GM08714 (cell line): ENCODE data around the gene FAM120C.

Source experiments
- H3K4me3 ChIP-seq: fragments of 200-500 bp; sonication (Bioruptor generic); 2 replicates; pipeline ENCODE4 v1.5.1; 2014; ENCODE audit warnings: mild to moderate bottlenecking, low read length, inconsistent platforms
- ZNF274 ChIP-seq: IDR thresholded peaks from 2 replicates; pipeline ENCODE4 v1.6.1; 2012; ENCODE audit warnings: mild to moderate bottlenecking, low read depth, low read length

FAM120C gene, protein sequence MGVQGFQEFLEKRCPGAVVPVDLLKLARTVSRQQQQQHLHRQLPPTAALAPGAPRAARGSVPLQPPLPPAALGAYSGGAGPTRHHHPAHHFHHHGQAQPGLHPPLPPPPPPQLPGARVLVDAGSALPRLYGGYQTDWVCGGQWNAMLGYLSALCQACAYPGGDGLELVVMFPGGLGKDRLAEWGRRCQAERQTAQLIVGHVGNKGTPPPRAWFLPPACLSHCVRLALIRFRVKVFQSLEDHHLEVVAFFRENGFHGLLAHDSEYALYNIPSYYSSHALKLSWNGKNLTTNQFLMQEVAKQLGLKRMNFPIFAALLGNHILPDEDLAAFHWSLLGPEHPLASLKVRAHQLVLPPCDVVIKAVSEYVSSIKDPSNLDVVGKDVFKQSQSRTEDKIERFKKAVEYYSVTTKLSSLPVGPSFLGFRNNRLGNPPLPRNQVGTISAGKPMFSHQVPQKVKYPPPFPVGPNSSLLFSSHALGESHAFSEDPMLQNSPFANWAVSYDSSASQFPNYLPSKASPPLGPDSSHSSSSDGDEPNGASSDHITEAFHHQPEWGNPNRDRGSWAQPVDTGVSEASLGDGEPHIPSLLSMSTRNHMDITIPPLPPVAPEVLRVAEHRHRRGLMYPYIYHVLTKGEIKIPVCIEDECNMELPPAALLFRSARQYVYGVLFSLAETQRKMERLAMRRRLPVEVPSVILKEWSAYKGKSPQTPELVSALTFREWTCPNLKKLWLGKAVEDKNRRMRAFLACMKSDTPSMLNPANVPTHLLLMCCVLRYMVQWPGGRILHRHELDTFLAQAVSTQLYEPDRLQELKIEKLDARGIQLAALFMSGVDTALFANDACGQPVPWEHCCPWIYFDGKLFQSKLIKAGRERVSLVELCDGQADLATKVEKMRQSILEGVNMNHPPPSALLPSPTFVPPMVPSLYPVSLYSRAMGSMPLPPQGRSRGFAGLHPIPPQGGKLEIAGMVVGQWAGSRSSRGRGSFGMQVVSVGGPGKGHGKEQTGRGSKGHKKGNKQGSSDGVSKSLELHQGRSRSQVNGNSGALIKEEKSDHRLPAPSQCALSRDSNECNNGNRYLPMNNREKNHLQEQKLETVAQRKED

DNA sequence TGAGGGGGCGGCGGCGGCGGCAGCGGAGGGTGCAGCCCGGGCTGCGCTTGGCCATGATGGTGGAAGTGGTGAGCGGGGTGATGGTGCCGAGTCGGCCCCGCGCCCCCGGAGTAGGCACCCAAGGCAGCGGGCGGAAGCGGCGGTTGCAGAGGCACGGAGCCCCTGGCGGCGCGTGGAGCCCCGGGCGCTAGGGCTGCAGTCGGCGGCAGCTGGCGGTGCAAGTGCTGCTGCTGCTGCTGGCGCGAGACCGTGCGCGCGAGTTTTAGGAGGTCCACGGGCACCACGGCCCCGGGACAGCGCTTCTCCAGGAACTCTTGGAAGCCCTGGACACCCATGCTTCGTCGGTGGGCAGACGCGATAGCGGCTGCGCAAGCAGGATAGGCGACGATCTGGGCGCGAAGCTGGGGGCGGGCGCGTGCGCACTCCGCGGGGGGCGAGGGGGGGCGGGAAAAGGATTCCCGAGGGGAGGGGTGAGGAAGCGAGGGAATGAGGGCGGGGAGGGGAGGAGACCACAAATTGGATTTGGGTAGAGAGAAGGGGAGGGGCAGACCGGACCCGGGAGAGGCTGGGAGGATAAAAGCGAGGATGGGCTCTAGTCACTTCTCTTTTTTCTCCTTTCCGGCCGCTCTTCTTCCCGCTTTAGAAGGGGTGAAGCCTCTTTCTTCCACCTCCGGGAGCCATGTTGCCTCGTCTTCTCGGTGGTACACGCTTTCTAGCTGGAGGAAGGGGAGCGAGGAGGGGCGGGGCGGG is at the start of gene FAM120C:
Gene FAM120C (minus strand): TSS at position 391 of the 750 bp plus-strand sequence. CDS start 56 bp downstream, at position 335.
- H3K4me3 ChIP-seq, result peak within 1 kb of the TSS; percentile 89
- TF ChIP-seq ZNF274, result no peak

DNA sequence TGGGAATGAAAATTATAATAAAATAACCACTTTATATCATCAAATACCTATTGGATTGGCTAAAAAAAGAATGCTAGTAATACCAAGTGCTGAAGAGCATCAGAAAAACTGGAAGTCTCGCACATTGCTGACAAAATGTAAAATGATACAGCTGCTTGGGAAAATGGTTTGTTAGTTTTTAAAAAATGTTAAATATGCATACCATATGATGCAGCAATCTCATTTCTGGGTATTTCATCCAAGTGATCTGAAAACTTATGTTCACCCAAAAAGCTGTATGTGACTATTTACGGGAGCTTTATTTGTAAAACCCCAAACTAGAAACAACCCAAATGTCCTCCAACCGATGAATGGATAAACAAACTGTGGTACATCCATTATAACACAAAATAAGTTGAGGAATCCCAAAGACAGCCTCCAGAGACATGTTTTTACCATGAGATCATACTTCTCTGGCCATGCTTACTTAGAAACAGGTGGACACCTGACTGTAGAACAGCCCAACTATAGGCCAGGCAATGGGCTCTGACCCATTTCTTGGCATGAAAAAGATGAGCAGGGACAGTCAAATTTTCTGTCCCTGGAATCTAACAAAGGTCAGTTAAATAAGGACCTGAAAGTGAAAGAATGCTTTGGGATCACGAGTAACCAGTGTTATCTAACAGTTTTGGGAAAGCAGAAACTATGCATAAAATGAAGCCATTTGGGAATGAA is 47.5 kb upstream of the FAM120C start:
- H3K4me3 ChIP-seq, result no peak overlapping the region
- TF ChIP-seq ZNF274, result no peak

DNA sequence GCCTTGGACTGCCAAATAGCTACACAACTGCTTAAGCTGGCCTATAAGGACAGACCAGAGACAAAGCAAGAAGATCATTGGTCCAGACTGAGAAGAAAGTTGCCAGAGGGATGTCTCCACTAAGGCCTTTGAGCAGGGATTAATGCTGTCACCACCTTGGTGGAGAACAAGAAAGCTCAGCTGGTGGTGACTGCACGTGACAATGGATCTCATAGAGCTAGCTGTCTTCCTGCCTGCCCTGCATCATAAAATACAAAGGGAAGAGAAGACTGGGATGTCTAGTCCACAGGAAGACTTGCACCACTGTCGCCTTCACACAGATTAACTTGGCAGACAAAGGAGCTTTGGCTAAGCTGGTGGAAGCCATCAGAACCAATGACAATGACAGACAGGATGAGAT is 40.5 kb upstream of the FAM120C start:
- TF ChIP-seq ZNF274, result no peak
- no peak overlapping the region for H3K4me3 ChIP-seq

DNA sequence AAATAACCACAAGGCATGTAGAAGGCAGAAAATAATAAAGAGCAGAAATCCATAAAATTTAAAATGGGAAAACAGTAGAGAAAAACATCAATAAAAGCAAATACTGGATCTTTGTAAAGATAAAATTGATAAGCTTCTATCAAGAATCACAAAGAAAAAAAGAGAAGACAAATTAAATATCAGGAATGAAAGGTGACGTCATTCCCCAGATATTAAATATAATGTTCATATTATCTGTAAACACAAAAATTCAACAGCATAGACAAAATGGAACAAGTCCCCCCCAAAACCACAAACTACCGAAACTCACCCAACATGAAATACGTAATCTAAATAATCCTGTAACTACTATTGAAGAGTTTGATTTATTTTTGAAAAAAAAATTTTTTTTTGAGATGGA is 30.5 kb upstream of the FAM120C start:
- no peak overlapping the region for H3K4me3 ChIP-seq
- TF ChIP-seq ZNF274, result no peak

DNA sequence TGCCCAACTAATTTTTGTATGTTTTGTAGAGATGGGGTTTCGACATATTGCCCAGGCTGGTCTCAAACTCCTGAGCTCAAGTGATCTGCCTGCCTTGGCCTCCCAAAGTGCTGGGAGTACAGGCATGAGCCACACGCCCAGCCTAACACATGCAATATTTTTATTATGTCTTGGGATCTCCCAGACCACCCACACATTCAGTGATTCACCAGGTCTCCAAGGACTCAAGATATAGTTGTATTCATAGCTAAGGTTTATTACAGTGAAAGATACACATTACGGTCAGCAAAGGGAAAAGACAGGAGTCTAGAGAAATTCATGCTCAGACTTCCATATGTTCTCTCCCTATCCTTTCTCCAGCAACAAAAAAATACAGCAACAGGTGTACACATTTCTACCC is 25.5 kb upstream of the FAM120C start:
- H3K4me3 ChIP-seq, result no peak overlapping the region
- no peak for TF ChIP-seq ZNF274

DNA sequence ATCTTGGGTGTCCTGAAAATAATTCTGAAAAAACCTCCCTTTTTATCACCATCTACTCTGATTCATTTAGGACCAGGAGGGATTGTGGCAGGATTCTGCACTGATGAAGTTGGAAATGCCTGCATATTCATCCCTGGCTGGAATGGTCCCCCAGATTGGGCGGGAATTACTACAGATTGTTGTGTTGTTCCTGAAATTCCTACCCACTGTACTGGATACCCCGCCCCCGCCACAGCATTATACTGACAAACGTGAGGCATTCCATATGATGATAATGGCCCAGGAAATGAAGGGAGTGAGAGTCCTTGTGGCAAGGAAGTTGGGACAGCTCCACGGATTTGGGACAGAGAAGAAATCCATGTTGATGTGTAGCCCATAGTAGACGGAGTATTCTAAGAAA is 15.2 kb upstream of the FAM120C start:
- H3K4me3 ChIP-seq, result no peak overlapping the region
- TF ChIP-seq ZNF274, result no peak

DNA sequence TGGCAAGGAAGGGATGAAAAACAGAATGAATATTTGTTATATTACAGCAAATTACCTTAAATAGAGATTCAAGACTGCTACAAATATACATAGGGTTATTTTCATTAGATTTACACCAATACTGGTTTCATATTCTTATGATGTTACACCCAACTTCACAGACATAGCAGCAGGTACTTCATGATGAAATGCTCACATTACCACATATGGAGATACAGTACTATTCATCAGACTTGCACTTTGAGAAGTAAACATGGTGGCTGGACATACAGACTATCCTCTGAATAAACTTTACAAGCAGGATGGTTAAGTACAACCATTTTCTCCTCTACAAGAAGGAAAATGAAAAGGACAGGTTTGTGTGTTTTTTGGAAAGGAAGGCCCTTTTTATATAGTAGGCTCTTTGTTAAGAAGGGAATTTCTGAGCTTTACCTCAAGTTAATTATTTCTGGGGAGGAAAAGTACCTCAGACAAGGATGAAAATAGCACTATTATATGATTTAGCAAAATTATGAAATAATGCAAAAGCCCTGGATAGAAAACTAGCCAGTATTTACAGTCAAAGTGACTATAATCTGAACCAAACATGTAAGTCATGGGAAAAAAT is 12.0 kb upstream of the FAM120C start:
- no peak overlapping the region for H3K4me3 ChIP-seq
- TF ChIP-seq ZNF274, result no peak

DNA sequence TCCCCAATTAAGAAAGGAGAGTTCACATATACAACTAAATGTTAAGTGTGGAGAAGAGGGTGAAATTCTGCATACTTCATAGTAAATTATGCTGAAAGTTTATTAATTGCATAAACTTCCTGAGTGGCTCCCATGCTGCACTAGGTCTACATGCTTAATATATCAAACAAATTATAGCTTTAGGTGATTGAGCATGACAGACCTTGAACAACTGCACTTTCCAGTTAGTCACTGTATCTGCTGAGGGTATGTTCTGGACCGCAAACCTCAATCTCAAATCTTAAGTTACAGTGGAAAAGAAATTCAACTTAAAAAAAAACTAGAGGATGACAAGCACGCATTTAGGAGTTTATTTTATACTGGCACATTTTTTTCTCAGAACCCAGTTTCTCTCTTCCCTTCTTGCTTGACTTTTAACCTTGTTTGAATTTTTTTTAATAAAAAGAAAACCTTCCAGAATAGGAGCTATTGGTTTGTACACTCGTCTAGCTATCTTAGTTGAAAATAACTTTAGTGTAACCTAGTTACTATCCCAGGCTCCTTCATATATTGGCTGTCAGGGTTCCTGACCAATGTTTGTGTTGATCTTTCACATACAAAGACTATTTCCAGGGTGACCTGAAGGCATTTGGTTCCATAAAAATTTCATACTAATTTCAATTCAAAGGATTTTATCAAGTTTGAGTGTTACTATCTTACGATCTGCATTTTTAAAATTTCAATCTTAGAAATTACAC is 10.2 kb upstream of the FAM120C start:
- no peak overlapping the region for H3K4me3 ChIP-seq
- no peak for TF ChIP-seq ZNF274

DNA sequence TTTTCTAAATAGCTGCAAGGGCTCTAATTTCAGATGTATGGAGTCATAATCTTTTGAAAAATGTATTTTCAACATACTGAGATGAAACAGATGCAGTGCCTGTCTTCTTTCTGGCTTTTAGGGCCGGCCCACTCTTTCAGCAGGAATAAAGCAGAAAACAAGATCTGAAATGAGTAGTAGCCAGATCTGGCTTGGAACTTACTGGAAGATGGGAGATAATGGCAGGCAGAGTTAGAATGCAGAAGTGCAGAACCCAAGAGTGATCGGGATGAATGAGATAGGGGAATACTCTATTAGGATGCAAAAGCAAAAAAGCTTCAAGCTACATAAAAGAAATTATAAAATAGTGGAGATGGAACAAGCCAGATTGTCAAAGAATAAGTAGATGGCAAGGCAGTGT is 1.4 kb upstream of the FAM120C start:
- TF ChIP-seq ZNF274, result no peak

DNA sequence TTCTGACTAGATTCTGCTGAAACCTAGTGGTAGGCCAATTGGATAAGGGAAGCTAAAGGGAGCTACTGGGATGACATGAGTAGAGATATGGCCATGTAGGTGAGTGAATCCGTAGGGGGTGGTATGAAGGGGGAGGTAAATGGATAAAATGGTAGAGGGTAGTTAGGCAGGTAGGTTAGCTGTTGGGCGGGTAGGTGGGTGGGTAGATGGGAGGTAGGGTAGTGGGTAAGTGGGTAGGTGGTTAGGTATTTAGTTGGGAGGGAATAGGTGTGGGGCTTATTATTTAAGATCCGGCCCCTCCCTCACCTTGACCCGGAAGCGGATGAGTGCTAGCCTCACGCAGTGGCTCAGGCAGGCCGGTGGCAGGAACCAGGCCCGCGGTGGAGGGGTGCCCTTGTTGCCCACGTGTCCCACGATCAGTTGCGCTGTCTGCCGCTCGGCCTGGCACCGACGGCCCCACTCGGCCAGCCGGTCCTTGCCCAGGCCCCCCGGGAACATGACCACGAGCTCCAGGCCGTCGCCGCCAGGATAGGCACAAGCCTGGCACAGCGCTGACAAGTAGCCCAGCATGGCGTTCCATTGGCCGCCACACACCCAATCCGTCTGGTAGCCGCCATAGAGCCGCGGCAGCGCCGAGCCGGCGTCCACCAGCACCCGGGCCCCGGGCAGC is 725 bp downstream of the FAM120C start:
- peak overlapping the region; percentile 89 for H3K4me3 ChIP-seq
- no peak for TF ChIP-seq ZNF274

More for the DNA sequence above, 1.4 kb upstream of the FAM120C start:
- no peak overlapping the region for H3K4me3 ChIP-seq

DNA sequence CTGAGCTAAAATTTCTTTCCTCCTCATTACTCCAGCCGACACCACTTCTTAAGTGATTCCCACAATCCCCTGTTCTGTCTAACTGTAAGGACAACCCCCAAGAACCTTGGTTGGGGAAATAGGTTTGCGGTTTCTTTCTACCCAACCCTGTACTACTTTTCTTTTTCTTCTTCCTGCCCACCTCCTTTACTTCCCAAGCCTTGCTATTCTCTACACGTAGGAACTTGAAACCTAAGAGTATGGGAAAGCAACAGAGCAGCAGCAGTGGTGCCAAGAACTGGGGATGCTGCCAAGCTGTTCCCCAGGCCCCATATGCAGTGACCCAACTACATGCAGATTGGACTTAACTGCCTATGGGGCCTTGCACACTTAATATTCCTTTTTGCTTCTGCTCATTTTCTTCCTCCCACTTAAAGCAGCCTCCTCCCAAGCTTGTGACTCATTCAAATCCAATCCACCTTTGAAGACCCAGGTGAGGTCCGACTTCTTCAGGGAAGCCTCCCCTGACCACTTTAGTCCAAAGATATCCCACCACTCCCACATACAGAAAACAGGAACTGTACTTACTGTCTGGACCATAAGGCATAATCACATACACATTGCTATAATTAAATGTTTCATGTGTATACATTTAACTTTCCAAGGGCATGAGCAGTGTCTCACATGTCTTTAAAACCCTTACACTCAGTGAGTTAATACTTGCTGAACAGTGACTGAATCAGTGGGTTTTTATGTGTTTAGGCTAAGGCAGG is 1.7 kb downstream of the FAM120C start:
- H3K4me3 ChIP-seq, result peak overlapping the region; percentile 89
- no peak for TF ChIP-seq ZNF274
